Adrenal gland (tissue), 12 donors: ENCODE results near the gene HOXD10. TPM values are rescaled to one million over a fixed set of nuclear protein-coding genes. Genes with fewer than 3 reads are reported as not detected.
A peak's percentile ranks its signal among the peaks of the same experiment; 100 is the strongest.

Experiments used
- DNase-seq, 7 donors: peaks; one replicate each; pipeline ENCODE4 v3.0.0-alpha.2; 2019 to 2020
- H3K27ac ChIP-seq, 5 donors: fragments of 200-600 bp; sonication (generic) in 4 of 5; 1 replicate in 3 of 5; 2 replicates in 2 of 5; pipeline versions ENCODE4 v1.5.1 to v1.8.0; 2016 to 2020; ENCODE audit warnings: mild to moderate bottlenecking in 1 of 5
- H3K27me3 ChIP-seq: fragments of 200-600 bp; 2 replicates; pipeline ENCODE4 v1.8.0; 2021
- H3K36me3 ChIP-seq, 2 donors: fragments of 200-600 bp; replicated peaks in 1 of 2; 1 replicate in 1 of 2; 2 replicates in 1 of 2; pipeline versions ENCODE4 v1.5.1 to v1.8.0; 2018 to 2022
- H3K4me1 ChIP-seq, 2 donors: fragments of 200-600 bp; replicated peaks in 1 of 2; 1 replicate in 1 of 2; 2 replicates in 1 of 2; pipeline versions ENCODE4 v1.5.1 to v1.8.0; 2018 to 2021
- H3K4me3 ChIP-seq, 4 donors: fragments of 200-600 bp; sonication (generic) in 3 of 4; one replicate each; pipeline ENCODE4 v1.5.1; 2016 to 2018
- H3K9me3 ChIP-seq, 3 donors: fragments of 200-600 bp; sonication (generic) in 1 of 3; replicated peaks in 1 of 3; 1 replicate in 2 of 3; 2 replicates in 1 of 3; pipeline versions ENCODE4 v1.5.1 to v1.8.0; 2016 to 2021
- POLR2A ChIP-seq, 2 donors: fragments of 450-650 bp; IDR thresholded peaks; one replicate each; pipeline ENCODE4 v1.6.1; 2017; ENCODE audit warnings: antibody characterized with exemption in 2 of 2, mild to moderate bottlenecking in 2 of 2, moderate library complexity in 1 of 2
- WGBS, 4 donors: extraction: QIAGEN DNeasy Blood & Tissue Kit in 2 of 4; methylation state at CpG; one replicate each; pipeline versions ENCODE4 v1.1.5 to v1.1.7; 2013 to 2017; 5-methylcytosine and 5-hydroxymethylcytosine counted together
- intact Hi-C, 2 donors: fragments of 100-400 bp; cut with DNase I; formaldehyde crosslinking; loops; one replicate each; pipeline versions ENCODE4 v1.14.1 to v1.15.0; 2022 to 2023
- polyA plus RNA-seq, 3 donors: library from polyadenylated mRNA; stranded (reverse); fragments of 200-250 nt in 2 of 3; fragments of 350-450 nt in 1 of 3; fragmentation: Illumina TruSeq in 1 of 3; extraction: RNeasy Lipid Tissue Mini Kit (QIAGEN cat#74804) in 1 of 3; gene quantifications; one replicate each; pipeline ENCODE4 v1.2.3, GENCODE V29; 2013 to 2014
- total RNA-seq, 9 donors: library from RNA; depleted of rRNA in 4 of 9; stranded (reverse); fragments of >200 nt in 4 of 9; fragments of 120-200 nt in 1 of 9; fragmentation: NEBNext Ultra II Directional in 1 of 9; extraction: Animal tissue kit (Norgen Biotek cat#: 25700) in 1 of 9; gene quantifications; one replicate each; pipeline versions ENCODE4 v1.1.0 to v1.2.4, GENCODE V29; 2013 to 2023
- TF ChIP-seq, protein P1 (sequence below), 6 experiments: fragments of 450-650 bp in 4 of 6; fragments of 200-600 bp in 2 of 6; sonication (generic) in 1 of 6; IDR thresholded peaks; 1 replicate in 5 of 6; 2 replicates in 1 of 6; pipeline versions ENCODE4 v1.5.1 to v1.8.0; 2016 to 2021; ENCODE audit warnings: antibody characterized with exemption in 6 of 6, mild to moderate bottlenecking in 2 of 6, moderate library complexity in 1 of 6
- donor health status: healthy with polysubstance abuse.
- donor health status: Bipolar disorder and iron deficiency.
- donor health status: DM: yes; HTN: yes; CAD: no.
- donor health status: DM: no; HTN: no; CAD: no.
- donor health status: DM: no; HTN: no; CAD: no.
- donor health status: DM: yes; HTN: yes; CAD: no.

HOXD10 gene
- total and polyA plus RNA-seq, 12 donors = 0.11 to 0.33 (median 0.18) TPM; not detected in 8

DNA sequence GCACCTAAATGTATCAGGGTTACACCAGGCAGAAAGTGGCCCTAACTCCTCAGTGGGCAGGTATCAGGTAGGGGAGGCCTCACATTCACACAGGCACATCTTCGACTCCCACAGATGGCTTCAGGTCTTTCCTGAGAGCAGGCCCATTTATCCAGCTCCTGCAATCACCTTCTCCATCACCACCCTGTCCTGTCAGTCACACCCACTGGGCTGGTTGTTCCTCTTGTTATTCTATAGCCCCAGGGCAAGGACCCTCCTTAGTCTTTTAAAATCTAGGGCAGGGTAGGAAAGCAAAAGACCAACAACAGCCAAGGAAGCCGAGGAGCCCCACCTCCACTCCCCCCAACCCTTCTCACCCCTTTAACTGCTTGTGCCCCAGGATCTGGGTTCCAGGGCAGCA is 25.7 kb downstream of the HOXD10 start:
- Histone ChIP-seq H3K36me3 (no peaks in the 10 kb centered on the region), H3K27ac (no peak overlapping the region), H3K4me1 (peaks cover 18 to 37% of the 10 kb centered on the region in 2 donors), H3K9me3 (no peaks in the 10 kb centered on the region), H3K27me3 (no peaks in the 10 kb centered on the region), H3K4me3 (no peak overlapping the region)
- 86 to 97% (median 87%) methylated on average over 2 of the region's 2 CpGs for WGBS, 4 donors
- peak in 1 of 7 donors; percentile 8 for DNase-seq
- intact Hi-C loops = loop anchor here (5.0 kb wide), 2 partner anchors 310 to 495 kb away; no protein-coding TSS in a partner anchor
- TF ChIP-seq POLR2A (IDR thresholded peaks at IDR 0.05) = no peak
- TF ChIP-seq, protein P1, sequence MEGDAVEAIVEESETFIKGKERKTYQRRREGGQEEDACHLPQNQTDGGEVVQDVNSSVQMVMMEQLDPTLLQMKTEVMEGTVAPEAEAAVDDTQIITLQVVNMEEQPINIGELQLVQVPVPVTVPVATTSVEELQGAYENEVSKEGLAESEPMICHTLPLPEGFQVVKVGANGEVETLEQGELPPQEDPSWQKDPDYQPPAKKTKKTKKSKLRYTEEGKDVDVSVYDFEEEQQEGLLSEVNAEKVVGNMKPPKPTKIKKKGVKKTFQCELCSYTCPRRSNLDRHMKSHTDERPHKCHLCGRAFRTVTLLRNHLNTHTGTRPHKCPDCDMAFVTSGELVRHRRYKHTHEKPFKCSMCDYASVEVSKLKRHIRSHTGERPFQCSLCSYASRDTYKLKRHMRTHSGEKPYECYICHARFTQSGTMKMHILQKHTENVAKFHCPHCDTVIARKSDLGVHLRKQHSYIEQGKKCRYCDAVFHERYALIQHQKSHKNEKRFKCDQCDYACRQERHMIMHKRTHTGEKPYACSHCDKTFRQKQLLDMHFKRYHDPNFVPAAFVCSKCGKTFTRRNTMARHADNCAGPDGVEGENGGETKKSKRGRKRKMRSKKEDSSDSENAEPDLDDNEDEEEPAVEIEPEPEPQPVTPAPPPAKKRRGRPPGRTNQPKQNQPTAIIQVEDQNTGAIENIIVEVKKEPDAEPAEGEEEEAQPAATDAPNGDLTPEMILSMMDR (IDR thresholded peaks at IDR 0.05) = no peak

DNA sequence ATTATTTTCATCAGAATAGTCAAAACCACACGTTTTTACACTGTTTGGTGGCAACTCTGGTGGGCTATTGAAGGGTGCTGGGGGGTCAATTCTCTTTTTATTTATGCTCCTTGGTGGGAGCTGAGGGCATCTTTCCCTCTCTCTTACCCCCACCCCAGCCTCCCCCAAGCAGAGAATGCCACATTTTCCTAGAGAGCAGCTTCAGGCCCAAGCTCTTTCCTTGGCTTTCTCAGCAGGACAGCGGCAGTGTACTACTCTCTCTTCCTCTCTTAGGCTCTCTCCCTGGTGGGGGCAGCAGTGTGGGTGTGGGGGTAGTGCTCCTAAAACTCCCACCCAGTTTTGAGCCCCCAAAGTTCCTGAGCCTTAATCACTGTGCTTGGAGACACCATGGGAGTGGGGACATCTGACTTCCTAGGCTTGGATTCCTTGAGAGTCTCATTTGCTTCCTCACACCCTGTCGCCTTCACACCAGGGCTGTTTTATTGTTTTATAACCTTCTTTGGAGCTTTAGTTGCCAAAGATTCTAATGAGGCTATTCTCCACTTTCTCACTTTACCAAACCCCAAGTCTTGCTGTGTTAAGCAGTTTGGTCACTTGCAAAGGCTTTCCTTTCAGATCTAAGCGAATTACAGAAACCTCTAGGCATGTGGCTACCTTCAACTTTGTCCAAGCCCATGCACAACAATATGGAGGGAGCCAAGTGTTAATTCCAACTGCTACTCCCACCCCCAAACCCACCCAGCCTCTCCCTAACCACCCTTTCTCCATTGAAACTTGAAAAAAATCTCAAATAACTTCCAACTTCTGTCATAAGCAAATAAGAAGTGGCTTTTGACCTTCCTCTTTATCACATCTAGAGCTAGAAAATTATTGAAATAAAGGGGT is 28.7 kb downstream of the HOXD10 start:
- Histone ChIP-seq H3K36me3 (no peaks in the 10 kb centered on the region), H3K9me3 (no peaks in the 10 kb centered on the region), H3K4me1 (peaks cover 0 to 15% of the 10 kb centered on the region in 2 donors), H3K27me3 (no peaks in the 10 kb centered on the region), H3K4me3 (no peak overlapping the region), H3K27ac (no peak overlapping the region)
- no peak for TF ChIP-seq POLR2A (IDR thresholded peaks at IDR 0.05)
- TF ChIP-seq, protein P1 (IDR thresholded peaks at IDR 0.05) = no peak
- DNase-seq = no peak
- WGBS, 4 donors = 76 to 91% (median 86%) methylated on average over 4 of the region's 4 CpGs
- intact Hi-C loops = loop anchor here in 1 of 2 donors (5.0 kb wide), 1 partner anchor 412 kb away; no protein-coding TSS in a partner anchor

DNA sequence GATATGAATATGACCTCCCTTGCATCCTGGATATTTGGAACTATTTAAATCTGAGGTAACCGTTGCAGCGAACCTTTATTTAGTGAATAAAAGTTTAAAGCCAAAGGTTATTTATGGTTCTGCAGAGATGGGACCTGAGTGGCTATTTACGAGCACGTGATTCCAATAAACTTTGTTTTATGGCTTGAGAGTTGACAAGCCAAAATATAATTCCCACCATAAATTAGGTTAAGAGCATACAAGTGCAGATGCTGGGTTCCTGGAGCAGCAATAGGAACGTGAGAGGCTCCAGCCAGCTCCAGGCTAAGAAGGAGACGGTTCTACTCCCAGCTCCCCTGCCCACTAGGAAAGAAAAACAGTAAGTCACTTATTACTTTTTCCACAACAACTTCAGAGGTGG is 29.5 kb downstream of the HOXD10 start:
- peak in 1 of 7 donors; percentile 42 for DNase-seq
- H3K4me3 ChIP-seq = no peak overlapping the region
- no peaks in the 10 kb centered on the region for H3K27me3 ChIP-seq
- TF ChIP-seq, protein P1 (IDR thresholded peaks at IDR 0.05) = no peak
- TF ChIP-seq POLR2A (IDR thresholded peaks at IDR 0.05) = no peak
- H3K9me3 ChIP-seq = no peaks in the 10 kb centered on the region
- intact Hi-C loops = loop anchor here in 1 of 2 donors (5.0 kb wide), 1 partner anchor 411 kb away; no protein-coding TSS in a partner anchor
- WGBS, 4 donors = 67 to 75% (median 71%) methylated on average over 6 of the region's 6 CpGs
- peaks cover 0 to 9% of the 10 kb centered on the region in 2 donors for H3K4me1 ChIP-seq
- no peak overlapping the region for H3K27ac ChIP-seq
- no peaks in the 10 kb centered on the region for H3K36me3 ChIP-seq

DNA sequence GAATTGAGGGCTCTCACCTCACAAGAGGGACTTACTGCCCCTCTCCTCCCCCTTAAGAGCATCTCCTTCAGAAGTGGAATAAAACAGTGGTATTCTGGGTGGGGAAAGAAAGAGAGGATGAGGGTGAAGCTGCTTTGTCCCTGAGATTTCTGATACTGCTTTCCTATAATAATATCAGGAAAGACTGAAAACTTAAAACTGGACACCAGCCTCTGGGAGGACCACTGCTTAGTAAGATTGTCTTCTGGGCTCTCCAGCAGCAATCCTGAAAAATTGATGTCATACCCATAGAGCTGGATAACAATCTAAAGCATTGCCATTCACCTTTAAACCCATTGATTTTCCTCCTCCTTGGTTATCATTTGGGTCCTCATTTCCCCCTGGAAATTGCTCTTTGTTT is 30.1 kb downstream of the HOXD10 start:
- H3K27me3 ChIP-seq = no peaks in the 10 kb centered on the region
- intact Hi-C loops = loop anchor here in 1 of 2 donors (5.0 kb wide), 1 partner anchor 411 kb away; no protein-coding TSS in a partner anchor
- H3K27ac ChIP-seq = no peak overlapping the region
- no peak overlapping the region for H3K4me3 ChIP-seq
- peaks cover 0 to 7% of the 10 kb centered on the region in 2 donors for H3K4me1 ChIP-seq
- no peak for TF ChIP-seq POLR2A (IDR thresholded peaks at IDR 0.05)
- TF ChIP-seq, protein P1 (IDR thresholded peaks at IDR 0.05) = no peak
- no peaks in the 10 kb centered on the region for H3K36me3 ChIP-seq
- no peak for DNase-seq
- no peaks in the 10 kb centered on the region for H3K9me3 ChIP-seq
